Fibroblast of mammary gland (primary cell): ENCODE data around the gene TXNDC2.
A peak's percentile ranks its signal among the peaks of the same experiment; 100 is the strongest.

ENCODE experiments used
- DNase-seq: peaks from one replicate; pipeline ENCODE4 v3.0.0-alpha.2; 2010; ENCODE audit warnings: low read depth
- H3K4me3 ChIP-seq: 2 replicates; pipeline ENCODE4 v1.5.1; 2011; ENCODE audit warnings: low read depth, mild to moderate bottlenecking, low read length, moderate library complexity; ENCODE audit not compliant: control insufficient read depth
- TF ChIP-seq, protein P1 (sequence below): conservative IDR thresholded peaks from 2 replicates; pipeline ENCODE4 v1.5.1; 2011; ENCODE audit warnings: low read depth, low read length, inconsistent platforms; ENCODE audit not compliant: control insufficient read depth, insufficient read depth

TXNDC2 gene

DNA sequence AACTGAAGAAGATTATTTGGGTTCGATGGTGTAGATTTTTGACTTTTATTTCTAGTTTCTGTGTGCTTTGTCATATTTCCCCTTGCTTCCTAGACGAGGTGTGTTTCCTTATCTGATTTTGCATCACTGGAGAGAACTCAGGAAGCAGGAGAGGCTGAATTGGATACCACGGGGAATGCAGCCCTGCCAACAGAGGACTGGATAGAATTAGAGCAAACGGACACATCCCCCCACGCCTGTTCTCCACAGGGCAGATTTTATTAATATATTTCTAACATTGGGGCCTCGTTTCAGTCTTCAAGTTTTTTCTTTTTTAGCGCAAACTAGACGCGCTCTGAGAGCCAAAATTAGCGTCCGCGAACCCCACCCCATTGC is 27.4 kb downstream of the TXNDC2 start:
- no peak for DNase-seq
- TF ChIP-seq, protein P1, sequence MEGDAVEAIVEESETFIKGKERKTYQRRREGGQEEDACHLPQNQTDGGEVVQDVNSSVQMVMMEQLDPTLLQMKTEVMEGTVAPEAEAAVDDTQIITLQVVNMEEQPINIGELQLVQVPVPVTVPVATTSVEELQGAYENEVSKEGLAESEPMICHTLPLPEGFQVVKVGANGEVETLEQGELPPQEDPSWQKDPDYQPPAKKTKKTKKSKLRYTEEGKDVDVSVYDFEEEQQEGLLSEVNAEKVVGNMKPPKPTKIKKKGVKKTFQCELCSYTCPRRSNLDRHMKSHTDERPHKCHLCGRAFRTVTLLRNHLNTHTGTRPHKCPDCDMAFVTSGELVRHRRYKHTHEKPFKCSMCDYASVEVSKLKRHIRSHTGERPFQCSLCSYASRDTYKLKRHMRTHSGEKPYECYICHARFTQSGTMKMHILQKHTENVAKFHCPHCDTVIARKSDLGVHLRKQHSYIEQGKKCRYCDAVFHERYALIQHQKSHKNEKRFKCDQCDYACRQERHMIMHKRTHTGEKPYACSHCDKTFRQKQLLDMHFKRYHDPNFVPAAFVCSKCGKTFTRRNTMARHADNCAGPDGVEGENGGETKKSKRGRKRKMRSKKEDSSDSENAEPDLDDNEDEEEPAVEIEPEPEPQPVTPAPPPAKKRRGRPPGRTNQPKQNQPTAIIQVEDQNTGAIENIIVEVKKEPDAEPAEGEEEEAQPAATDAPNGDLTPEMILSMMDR: no peak
- H3K4me3 ChIP-seq: peak overlapping the region; percentile 89

- peak; percentile 93 for DNase-seq
- peak within 1 kb of the TSS; percentile 89 for H3K4me3 ChIP-seq
- TF ChIP-seq, protein P1: no peak
Observed at GRCh38 chr18:9913526-9914333, 28.0 kb downstream of the TXNDC2 start, which contains the start of gene VAPA. VAPA (plus strand) TSS chr18:9914016; CDS start chr18:9914257, 241 bp downstream.

DNA sequence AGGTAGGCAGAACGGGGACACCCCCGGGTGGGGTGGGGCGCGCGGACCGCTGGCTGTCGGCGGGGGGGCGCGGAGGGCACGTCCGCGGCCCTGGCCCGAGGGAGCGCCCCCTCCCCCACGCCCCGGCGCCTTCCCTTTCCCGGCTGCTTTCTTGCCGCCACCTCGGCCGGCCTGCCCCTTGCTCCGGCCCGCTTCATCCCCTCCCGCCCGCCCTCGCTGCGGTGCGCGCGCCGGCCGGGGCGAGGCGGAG is 28.5 kb downstream of the TXNDC2 start:
- H3K4me3 ChIP-seq: peak overlapping the region; percentile 72
- DNase-seq: no peak
- TF ChIP-seq, protein P1: no peak

DNA sequence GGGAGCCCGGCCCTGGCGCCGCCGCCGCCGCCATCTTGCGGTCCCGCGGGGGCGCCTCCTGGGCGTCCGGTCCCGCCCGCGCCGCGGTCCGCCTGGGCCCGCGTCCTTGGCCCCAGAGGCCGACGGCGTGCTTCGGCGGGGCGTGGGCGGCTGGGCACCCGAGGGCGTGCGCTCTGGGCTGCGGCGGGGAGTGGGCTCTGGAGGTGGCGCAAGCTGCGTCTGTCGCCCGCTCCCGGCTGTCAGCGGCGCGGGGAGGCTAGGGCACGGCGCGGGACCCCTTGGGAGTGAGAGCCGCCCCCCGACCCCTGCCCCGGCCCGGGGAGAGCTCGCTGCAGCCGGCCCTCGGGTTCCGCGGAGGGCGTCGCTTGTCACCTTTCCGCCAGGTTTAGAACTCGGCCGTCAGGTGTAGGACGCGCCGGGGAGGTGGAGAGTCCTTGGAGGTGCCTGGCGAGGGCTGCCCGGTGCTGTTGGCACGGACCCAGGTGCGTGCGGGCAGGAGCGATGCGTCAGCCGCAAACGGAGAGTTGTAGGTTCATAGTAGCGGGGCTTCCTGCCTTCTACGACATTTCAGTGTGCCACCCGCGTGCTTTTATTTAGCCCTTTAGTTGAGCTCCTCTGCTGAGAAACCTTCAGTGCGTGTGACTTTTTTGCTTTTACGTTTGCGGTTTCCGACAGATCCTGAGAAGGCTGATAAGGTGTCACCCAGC is 29.0 kb downstream of the TXNDC2 start:
- DNase-seq: peak; percentile 77
- H3K4me3 ChIP-seq: peak overlapping the region; percentile 72
- TF ChIP-seq, protein P1: no peak

DNA sequence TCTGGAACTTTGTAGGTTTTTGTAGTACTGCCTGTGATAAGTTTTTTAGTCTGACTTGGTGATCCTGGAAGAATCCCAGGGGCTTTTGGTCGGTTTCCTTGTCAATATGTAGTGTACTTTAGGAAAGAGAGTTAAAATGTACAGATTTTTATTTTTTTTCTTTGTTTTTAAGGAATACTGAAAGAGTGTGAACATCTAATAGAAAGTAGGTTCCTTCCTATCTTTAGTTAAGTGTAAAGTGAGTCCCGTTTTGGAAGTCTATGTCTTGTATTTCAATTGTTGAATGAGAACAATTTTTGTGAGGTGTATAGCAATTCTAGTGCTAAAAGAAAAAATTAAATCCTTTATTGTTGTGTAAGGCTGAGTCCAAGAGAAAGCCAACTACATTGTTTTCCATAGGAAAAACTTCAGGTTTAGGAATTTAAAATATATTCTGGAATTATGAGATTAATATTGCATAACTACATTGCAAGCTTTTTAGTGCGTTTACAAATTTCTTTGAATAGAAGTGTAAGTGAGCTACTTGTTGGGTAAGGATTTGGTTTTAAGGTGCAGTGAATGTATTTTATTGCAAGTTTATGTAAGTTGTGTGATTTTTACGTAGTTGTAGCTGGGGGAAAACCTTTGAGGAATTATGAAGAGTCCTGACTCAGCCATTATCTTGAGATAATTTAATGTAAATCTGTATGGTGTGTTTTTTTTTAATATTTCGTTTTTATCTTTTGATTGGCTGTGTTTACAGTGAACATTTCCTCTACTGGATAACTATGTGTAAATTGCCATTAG is 29.7 kb downstream of the TXNDC2 start:
- TF ChIP-seq, protein P1: no peak
- H3K4me3 ChIP-seq: peak overlapping the region; percentile 72
- DNase-seq: no peak

- H3K4me3 ChIP-seq: peak overlapping the region; percentile 72
- TF ChIP-seq, protein P1: no peak
- no peak for DNase-seq
Observed at GRCh38 chr18:9916077-9916639, 30.4 kb downstream of the TXNDC2 start.
